Breast epithelium (tissue), 3 donors: Measurements from ENCODE around the gene MND1.

ENCODE experiments used
- CTCF ChIP-seq, 3 donors: fragments of 450-650 bp; IDR thresholded peaks; one replicate each; pipeline ENCODE4 v1.5.1; 2016 to 2017; ENCODE audit warnings: antibody characterized with exemption in 3 of 3, mild to moderate bottlenecking in 3 of 3, moderate library complexity in 3 of 3
- POLR2A ChIP-seq: fragments of 450-650 bp; IDR thresholded peaks from one replicate; pipeline ENCODE4 v1.6.1; 2016; ENCODE audit warnings: antibody characterized with exemption, mild to moderate bottlenecking, moderate library complexity
- POLR2AphosphoS5 ChIP-seq, 3 donors: sonication (generic); formaldehyde crosslinking; IDR thresholded peaks; one replicate each; pipeline ENCODE4 v1.6.1; 2017; ENCODE audit warnings: antibody characterized with exemption in 3 of 3

- no peak for TF ChIP-seq POLR2AphosphoS5 (IDR thresholded peaks at IDR 0.05)
- TF ChIP-seq CTCF (IDR thresholded peaks at IDR 0.05): peak; percentile 32 to 75 (median 38)
- no peak for TF ChIP-seq POLR2A
These were observed 25.7 kb upstream of the MND1 start for GRCh38 chr4:153318696-153319320.
